ENCODE results near the gene ZNF521. TPM values are rescaled to one million over a fixed set of nuclear protein-coding genes. Genes with fewer than 3 reads are reported as not detected.
A peak's percentile ranks its signal among the peaks of the same experiment; 100 is the strongest.

ZNF521 gene
- polyA plus RNA-seq, 3 donors = 31.2 to 41.0 (median 39.2) TPM

DNA sequence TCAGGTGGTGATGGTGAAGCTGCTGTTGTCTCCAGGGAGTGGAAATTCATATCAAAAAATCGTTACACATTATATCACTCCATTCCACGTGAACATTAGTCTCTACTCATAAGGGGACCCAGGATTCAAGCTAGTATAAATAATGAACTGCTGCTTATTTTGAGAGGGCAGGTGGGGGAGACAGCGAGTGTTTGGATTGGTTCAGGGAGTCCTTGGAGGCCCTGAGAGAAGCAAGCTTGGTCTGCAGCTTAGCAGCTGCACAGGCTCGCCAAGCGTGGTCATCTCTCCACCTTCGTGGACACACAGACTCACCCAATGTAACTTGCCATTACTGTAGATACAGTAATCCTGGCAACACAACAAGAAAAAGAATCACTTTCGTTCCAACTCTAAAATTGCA, 177.6 kb downstream of the ZNF521 start:
- no peak for DNase-seq

DNA sequence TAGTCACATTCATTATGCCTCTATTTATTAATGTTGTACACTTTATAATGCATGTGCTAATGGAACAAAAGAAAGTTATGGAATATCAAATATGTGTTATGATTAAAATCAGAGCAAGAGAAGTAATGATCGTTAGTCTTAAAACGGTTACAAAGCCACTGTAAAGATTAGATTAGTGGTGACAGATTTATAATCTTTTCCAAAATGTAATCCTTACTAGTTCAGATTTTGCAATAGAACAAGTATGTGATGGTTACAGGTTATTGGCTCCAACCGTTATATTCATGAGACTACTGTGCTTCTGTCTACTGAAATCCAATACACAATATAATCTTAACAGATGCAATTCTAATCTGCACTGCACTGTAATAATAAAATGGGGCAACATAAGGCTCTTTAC, 180.6 kb downstream of the ZNF521 start:
- no peak for DNase-seq

DNA sequence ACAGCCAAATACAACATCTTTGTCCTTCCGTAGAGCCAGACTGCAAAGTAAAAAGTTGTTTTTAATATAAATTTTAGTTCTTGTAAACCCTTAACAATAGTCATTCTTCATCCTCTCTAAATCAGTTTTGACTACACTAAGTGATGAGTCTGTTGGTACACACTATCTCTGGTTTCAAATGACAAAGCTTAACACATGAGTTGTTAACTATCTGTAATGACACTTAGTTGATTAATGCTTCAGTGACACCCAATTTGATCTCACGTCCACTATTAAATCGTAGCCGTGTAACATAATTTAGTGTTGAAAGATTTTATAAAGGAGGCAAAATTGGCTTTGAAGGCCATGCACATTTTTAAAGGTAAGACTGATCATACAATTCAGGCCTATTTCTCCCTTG, 181.6 kb downstream of the ZNF521 start:
- no peak for DNase-seq

DNA sequence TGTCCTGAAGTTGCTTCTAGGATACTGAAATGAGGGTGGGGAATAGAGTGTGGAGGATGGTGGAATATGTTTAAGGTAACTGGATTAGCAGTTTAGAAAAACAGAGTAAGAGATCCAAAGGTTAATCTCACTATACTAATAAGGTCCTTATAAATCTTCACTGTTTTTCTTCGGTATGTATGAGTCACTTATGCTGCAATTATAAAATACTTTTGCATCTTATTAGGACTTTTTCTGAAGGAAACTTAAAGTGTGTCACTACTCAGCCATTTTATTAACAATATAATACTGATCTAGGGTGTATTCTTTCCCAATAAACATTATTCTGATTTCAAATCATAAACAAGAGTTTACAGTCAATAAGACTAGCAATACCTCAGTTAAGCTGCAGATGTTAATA, 182.3 kb downstream of the ZNF521 start:
- DNase-seq = no peak

DNA sequence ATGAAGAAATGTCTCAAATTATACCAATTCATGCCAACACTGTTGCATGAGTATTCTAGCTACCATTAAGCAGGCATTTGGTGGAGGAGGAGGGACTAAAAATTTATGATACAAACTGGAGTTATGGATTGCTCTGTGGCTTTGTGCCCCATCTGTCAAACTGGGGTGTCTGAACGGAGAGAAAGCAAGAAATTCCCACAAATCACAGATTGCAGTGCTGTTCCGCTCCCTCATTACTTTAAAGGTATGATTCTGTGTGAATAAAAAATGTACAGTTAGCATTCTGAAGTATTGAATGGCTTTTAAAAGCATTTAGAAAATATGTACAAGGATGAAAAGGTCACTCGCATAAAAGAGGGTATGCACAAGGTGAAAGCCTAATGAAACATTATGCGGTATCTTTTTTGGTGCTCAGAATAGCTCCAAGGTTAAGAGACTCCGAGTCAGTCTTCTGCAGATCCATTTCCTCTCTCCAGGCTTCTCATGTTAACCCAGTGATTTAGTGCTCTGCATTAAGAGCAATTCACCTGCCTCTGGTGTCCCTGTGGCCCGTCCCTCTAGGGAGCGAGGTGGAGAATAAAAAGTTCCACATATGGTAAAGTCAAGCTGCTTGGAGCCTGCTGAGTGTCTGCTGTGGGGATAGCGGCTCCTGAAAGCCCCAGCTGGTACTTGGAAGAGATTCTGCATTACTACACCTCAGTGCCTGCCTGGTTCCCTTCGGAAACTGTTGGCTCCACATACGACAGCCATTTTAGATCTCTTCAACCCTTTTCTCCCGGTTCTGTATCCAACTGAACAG, 184.2 kb downstream of the ZNF521 start:
- DNase-seq = no peak

DNA sequence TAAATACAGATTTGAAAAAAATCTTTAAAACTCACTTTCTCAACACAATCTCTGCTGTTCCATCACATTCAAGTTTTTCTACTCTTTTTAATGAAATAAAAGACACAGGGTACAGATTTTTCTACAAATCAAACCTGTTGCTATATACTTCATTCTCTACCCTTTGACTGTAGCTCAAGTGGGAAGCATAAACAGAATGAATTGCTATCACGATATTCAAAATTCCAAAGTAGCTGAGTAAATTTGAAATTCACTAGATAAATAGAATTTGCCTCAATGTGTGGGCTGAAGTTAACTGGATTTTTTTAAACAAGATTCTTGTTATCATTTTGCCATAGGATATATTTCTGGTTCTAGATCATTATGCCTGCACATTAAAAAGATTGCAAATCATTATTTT, 185.9 kb downstream of the ZNF521 start:
- DNase-seq = no peak

DNA sequence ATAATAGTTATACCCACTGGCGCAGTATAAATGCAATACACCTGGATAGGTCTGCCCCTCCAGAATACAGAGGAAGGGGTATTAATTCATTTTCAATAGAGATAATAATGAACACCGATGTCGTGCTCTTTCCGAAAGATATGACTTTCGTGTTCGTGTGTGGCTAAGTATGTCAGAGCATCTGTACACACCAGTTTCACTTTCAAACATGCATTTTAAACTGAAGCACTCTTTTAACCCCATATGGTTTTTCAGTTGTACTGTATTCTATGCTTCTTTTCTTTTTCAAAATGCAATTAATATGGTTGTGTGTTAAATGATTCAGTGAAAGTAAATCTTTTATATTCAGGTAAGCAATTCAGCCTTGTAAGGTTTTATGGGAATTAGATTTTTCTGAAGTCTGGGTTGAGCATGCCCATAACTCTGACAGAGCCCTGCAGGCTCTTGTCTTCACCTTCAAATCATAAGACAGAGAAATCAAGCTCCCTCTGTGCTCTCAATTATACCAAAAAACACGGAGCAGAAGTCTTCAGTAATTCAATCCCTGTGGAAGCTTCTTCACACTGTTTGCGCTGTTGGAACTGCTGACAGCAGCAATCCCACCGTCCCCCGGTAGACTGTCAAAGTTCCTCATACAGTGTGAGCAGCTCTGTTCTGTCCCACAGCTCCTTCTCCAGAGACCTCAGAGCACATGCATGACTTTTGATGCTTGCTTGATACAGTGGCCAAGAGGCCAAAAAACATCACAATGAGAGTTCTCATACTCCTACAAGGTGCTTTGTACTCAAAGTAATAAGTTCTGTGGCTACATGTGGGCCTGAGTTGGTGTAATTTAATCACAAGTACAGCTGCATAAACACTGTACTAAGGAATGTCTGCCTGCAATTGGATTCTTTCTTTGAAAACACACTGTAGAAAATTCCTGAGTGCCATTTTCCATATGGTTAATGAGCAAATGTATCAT, 186.8 kb downstream of the ZNF521 start:
- peak; percentile 66 for DNase-seq

DNA sequence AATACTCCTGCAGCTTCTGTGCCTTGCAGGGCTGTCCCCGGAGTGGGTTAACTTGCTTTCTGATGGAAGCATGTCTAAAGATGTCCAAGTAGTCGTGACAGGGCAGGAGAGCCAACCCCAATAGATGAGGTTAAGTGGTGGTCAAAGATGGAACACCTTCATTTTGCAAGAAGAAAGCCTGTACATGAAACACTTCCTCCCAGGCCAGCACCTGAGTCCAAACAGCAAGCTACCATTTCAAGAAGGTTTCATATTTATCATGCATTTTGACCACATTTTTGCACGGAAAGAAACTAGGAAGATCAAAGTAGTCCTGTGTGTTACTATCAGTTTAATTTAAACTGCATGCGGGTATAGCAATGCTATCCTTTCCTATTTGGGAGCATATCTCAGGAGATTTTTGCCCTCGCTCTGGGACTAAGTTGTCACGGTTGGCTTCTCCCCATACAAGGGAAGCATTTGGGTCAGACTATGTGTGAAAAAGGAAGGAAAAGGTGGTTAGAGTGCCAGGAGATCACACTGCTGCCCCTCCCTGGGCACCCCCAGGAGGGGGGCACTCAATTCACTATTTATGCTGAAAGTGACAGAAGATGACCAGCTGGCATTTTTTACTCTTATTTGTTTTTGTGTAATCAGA, 187.6 kb downstream of the ZNF521 start:
- DNase-seq = no peak

DNA sequence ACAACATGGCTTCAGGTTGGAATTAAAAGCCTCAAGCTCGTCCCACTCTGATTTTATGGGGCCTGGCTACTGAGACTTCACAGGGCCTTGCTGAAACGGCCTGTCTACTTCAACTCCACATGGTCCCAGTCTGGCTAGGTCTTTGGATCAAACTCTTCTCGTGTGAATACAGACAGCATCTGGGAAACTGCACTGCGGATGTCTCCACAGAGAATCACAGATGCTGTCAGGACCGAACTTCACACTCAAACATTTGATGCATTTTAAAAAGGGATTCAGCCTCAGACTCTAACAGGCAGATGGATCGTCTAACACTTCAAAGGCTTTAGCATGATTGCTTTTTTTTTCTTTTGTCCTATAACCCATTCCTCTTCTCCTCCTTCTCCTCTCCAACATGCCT, 198.5 kb downstream of the ZNF521 start:
- DNase-seq = no peak

DNA sequence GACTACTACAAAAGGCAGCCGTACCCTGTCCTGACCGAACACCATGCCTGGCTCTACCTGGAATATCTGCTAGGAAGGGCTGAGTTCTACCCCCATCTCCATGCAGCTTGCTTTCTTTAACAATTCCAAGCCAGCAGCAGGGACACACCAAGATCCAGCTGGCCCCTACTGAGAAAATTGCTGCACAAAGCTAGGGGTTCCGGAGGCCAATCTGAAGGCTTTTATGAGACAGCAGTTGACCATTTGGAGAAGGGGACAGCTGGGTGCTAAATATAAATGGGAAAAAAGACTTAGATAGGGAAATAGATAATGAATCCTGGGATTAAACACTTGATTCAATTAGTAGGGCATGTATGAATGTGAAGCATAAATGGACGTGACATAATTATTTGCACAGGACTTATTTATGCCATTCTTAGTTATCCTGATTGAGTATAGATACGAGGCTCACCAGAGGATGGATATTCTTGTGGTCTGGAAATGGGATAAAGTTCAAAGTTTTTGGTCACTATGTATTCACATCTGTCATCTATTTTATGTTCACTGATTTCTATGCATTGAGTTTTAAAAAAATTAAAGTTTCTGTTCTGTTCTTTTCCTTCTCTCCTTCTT, 204.0 kb downstream of the ZNF521 start:
- DNase-seq = no peak

DNA sequence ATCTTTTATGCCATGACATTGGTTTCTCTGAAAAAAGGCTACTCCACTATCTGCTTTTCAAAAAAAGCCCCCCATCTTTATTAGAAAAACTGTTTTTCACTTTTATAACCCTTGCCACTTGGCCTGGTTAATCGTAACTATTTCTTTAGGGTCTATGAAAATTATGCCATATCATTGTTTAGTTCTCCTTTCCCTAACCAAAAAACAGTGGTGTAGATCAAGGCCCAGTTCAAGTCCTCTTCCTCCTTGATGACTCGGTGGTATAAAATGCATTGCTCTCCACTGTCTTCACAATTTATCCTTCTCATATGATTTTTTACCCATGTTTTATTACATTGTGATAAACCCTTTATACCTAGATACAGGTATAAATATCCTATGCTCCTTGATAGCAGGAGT, 205.5 kb downstream of the ZNF521 start:
- DNase-seq = no peak

DNA sequence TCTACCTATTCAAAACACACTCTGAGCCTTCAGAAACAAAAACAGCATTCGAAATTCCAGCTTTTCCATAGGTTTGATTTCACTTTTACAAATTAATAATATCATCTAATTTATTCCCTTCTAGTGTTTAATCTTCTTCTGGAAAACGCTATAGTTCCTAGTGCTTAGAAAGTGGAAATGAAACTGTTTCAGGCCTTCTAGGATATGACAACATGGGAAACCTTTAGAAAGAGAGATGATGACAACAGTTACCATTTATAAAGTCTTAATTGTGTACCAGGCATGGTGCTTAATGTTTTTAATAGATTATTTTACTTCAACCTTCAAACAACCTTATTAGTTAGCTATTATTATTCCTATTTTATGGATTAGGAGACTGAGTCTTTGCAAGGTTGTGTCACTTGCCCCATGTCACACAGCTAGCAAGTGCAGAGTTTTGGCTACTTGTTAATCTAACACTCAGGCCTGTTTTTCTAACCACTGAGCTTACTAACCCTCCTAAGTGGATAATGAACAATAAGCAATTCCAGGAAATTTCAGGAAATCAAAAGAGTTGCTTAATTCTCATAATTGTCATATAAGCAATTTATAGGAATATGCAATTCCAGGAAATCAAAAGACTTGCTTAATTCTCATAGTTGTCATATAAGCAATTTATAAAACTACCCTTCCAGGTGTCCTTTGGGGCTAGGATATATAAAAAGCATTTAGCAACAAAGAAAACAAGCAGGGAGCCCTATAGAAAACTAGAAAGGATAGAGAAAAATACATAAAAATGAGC, 206.0 kb downstream of the ZNF521 start:
- no peak for DNase-seq

DNA sequence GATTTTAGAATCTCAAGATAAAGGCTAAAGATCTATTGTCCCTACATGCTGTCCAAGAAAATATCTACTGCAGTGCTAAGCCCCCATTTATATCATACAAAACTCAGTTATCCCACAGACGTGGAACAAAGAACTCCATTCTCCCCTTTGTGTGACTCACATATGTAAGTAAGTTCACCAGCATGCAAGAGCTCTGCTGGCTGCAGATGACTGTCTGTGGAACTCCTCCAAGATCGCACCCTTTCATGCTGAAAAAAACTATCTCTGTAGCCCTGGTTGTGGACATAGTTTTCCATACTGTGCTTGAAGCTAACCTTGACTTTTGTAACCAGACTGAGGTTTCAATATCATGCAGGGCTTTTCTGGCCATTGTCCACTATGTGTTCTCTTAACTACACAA, 207.1 kb downstream of the ZNF521 start:
- DNase-seq = no peak

DNA sequence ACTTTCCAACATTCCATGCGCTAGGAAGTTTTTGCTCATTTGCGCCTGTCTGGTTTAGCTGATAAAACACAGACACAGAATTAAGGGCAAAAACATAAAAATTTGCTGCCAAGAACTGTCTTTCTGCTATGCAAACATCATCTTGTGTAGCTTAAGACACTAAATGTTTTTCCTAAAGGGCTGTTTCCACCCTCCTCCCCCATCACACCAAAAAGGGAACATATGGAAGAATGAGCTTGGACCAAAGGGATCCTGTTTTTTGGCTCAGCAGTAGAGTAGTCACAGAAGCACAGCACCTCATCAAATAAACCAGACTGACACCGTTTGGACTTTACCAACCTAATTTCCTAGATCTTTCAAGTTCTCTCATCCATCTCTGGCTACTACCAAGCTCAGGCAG, 210.1 kb downstream of the ZNF521 start:
- no peak for DNase-seq

DNA sequence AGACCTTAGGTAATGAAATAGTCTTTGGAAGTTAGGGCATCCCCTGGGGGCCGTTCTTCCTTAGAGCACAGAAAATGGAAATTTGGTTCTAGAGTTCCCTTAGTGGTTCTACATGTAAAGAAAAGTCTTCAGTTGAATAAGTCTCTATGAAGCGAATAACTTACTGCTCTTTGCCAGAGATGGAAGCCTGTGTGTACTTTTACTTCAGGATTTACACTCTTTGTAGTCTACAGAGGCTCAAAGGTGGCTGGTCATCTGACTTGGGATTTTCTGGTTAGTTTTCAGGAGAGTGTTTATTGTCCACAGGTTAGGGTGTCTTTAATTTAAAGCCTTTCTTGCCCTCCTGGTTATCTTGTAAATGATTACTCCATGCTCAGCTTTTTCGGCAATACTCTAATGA, 210.6 kb downstream of the ZNF521 start:
- no peak for DNase-seq

DNA sequence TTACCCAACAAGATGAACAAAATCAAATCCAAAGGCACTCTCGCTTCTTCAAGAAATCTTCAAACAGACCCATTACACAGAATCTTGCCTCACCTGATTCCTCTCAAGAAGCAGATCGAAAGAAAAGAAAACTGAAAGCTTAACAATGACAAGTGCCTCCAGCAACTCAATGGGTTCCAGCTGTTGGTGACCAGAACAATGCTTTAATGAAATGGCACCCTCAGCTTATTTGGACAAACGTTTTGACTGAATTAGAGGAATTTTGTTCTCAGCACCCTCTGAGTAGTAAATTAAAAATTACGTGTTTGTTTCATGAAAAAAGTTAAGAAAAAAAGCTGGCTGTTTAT, 211.0 kb downstream of the ZNF521 start:
- DNase-seq = no peak

DNA sequence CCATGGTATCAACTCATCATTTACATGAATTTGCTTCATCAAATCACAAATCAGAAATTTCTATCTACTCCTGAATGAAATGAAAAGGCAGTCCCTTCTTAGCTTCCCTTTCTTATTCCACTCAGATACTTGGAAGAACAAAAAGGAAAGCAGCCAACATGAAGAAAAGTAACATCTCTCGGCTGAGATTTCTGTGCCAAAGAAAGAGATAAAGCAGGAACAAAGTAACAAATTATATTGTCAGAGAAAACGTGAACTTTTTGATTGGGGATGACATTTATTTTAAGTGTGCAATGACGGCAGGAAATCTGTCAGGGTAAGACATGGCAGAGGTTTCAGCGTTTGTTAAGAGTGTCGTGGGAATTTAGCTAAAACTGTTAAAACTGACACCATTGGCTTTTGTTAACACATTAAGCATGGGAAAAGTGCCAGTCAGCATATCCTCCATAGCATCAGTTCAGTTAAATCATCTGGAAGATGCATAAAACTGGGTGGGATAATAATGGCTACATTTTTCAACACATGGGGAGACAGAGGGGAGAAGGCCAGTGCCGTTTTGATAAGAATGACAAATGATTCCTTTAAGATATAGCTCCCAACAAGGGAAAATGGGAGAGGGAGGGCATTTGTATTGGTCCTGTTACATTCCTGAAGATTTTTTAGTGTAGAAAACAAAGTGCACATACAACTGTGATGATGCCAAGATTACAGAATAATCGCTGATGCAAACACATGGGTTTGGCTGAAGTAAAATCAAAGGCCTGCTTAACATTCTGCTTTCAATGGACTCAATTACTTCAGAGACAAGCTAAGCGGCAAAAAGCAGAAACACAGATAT, 211.6 kb downstream of the ZNF521 start:
- DNase-seq = no peak

DNA sequence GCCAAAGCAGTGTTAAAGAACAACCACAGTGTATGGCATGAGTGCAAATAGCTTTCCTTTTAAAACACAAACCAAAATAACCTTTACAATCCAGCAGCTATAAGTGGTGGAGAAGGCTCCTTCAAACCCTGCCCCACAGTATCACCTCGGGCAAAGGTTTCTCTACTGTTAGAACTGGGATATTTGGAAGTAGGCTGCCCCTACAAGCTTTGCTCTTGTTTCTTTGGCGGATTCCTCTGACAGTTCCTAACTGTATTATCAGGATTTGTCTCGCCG, 214.8 kb downstream of the ZNF521 start:
- DNase-seq = no peak

DNA sequence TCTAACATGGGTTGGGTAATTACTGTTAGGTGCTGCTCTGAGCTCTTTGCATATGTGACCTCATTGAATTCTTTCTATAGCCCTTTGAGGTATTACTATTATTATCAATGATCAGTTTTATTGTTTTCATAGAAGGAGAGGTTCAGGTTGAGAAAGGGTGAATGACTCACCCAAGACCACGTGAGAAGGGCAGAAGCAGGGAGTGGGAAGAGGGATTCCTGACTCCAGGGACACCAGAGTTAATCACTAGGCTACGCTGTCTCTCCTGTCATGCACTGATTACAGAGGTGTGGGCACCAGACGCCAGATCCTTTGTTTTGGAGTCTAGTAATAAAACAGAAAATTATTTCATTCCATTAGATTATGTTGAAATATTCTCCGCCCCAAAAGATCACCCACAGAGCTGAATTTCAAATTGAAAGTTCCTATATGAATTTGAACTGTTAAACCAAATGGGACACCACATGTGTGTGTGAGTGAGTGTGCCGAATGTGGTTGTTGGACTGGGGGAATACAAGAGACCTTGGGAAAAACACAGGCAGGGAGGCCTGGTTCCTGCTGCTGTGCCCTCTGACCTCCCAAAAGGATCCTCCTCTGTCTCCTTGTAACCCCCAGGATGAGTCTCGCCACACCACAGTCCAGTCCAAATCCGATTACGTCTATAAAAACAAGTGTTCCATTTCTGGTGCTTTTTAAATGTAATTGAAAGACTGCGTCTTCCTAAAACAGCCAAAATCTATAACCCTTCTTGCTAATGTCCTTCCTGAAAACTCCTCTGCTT, 215.4 kb downstream of the ZNF521 start:
- DNase-seq = no peak

DNA sequence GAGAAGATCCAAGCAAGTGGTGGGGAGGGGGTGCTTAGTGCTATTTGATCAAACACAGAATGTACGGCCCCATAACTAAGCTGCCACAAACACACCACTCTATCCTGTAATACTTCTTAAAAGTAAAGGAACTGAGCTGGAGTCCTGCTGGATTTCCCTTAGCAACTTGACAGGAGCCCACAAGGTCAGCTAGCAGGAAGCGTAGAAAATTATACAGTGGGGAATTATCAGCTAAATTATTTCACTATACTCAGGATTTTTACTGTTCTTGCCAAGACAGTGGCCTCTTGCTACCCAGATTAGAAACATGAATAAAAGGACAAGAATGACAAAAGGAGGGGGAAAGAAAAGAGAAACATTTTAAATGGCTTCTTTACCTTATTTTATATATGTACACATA, 217.1 kb downstream of the ZNF521 start:
- DNase-seq = no peak
